Activated T-helper 1 cell treated with Interleukin-2 at 50 U/mL for 16 hours (primary cell): ENCODE measurements around the gene TP53BP2.
"Not testable (repeated sequence)": the region's sequence is repeated elsewhere in the genome, so short reads cannot be mapped to it uniquely, and the experiment has no call there.

Experiments used
- DNase-seq: peaks from one replicate; pipeline ENCODE4 v3.0.0-alpha.2; 2020; ENCODE audit warnings: low read depth

TP53BP2 gene

GRCh38 chr1:223740038-223740736 is 105.6 kb downstream of the TP53BP2 start:
- not testable (repeated sequence) for DNase-seq

DNA sequence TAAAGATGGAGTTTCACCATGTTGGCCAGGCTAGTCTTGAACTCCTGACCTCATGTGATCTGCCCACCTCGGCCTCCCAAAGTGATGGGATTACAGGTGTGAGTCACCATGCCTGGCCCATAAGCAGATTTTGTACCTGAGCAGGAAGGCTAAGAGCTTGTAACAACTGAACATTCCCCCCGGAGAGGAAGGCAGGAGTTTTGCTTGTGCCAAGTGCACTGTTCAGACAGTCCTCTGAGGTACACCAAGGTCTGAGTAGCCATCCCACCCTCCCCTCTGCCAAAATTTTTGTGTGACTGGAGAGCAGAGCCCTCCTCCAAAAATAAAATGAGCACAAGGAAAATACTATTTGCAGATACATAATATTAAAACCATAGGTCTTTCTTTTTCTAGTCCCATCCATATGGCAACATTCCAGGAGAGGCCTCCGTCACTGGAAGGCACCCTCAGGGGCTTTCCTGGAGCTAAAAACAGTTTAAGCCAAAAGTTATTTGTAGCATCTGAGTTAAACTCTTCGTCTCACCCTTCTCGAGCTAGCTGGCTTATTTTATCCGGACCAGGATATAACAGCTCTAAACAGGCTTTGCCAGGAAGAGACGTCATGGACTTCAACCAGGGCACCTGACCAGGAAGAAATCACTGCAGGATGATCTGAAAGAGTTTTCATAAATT is 106.2 kb downstream of the TP53BP2 start:
- DNase-seq = no peak

- no peak for DNase-seq
Observed at GRCh38 chr1:223738465-223739365, 107.0 kb downstream of the TP53BP2 start.

GRCh38 chr1:223737342-223737741 is 108.4 kb downstream of the TP53BP2 start:
- no peak for DNase-seq

- not testable (repeated sequence) for DNase-seq
Observed at GRCh38 chr1:223736638-223737037, 109.1 kb downstream of the TP53BP2 start.

DNA sequence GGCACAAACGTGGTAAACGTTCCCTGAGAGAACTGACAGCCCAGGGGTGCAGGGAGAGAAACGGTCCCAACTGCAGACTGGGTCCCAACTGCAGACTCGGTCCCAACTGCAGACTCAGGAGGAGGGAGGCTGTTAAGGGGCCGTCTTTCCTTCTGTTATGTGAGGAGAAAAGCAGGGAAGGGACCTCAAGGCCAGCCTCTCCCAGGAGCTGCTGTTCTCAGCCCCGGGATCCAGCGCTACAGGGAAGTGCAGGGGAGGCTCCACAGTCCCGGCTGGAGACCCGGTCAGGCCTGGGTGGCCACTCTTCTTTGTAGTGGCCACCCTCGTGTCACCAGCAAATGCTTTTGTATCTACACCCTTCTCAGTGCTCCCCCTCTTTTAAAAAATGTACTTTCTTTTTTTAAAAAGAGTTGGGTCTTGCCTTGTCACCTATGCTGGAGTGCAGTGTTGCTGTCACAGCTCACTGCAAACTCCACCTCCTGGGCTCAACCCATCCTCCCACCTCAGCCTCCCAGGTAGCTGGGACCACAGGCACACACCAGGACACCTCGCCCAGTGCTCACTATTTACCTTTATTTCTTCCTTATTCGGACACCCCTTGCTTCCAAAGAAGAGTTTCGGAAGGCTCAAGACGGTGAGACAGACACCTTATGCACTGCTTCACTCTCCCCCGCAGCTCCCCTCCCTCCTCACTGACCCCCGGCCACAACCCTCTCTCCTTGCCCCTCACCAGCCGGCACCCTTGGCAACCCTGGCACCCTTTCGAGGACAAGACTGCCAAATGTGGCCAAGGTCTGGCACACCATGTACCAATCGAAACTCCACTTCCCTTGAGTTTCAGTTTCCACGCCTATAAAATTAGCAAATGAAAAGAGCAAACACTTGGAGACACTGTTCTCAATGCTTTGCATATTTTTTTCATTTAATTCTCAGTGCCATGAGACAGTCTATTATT is 111.6 kb downstream of the TP53BP2 start:
- DNase-seq = no peak

GRCh38 chr1:223732993-223733798 is 112.6 kb downstream of the TP53BP2 start:
- no peak for DNase-seq

- DNase-seq = no peak
Observed at GRCh38 chr1:223731133-223731770, 114.5 kb downstream of the TP53BP2 start.

- no peak for DNase-seq
Observed at GRCh38 chr1:223730479-223731132, 115.1 kb downstream of the TP53BP2 start.

GRCh38 chr1:223729906-223730305 is 115.8 kb downstream of the TP53BP2 start:
- DNase-seq = no peak
